RWPE1 (cell line): Measurements from ENCODE around the gene H1-8.
"Not testable (repeated sequence)": the region's sequence is repeated elsewhere in the genome, so short reads cannot be mapped to it uniquely, and the experiment has no call there.

Experiments used
- CTCF ChIA-PET: fragments of 350-600 bp; sonication (Branson Sonifier 250); formaldehyde crosslinking; extraction: SDS; loops from one replicate; lab custom pipeline; 2021; lab: Yijun Ruan, JAX
- POLR2A ChIA-PET: fragments of 400-600 bp; formaldehyde crosslinking; extraction: SDS; loops from one replicate; lab custom pipeline; 2020; ENCODE audit warnings: antibody characterized with exemption; ENCODE audit not compliant: low non-redundant PET; lab: Yijun Ruan, JAX
- DNase-seq: peaks from one replicate; pipeline ENCODE4 v3.0.0; 2012; ENCODE audit warnings: low spot score
- H3K27ac ChIP-seq: fragments of 450-650 bp; 2 replicates; pipeline ENCODE4 v1.5.1; 2017
- TF ChIP-seq, protein P1 (sequence below): fragments of 450-650 bp; conservative IDR thresholded peaks from 2 replicates; pipeline ENCODE4 v1.5.1; 2017; ENCODE audit warnings: low read depth, mild to moderate bottlenecking

Gene H1-8

DNA sequence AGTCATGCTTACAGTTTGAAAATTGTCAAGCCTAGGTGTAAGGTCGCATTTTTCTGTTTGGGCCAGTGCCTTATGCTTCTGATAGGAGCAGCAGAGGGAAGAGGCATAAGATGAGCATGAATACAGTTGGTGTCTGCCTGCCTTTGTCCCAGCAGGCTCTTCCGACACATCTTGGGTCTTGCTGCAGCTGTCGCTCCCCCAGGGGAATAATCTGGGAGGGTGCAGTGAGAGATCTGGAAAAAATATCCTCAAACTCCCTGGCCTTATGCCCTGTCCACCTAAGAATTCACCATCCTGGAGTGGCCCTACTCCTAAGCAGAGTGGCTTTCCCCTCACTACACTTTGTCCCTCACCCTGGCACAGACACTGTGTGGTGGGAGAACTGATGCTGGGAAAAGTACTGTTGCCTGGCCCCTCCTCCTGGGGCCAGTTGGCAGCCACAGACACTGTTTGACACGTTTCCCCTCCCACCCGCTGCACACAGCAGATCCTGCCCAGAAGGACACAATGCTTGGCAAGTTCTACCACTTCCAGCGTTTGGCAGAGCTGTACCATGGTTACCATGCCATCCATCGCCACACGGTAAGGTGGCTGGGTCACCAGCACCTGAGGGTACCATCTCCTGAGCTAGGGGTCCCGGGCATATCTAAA, 35.7 kb upstream of the H1-8 start:
- no peak overlapping the region for H3K27ac ChIP-seq
- ChIA-PET CTCF (no interaction called here), POLR2A (no interaction called here)
- DNase-seq = no peak
- TF ChIP-seq, protein P1, sequence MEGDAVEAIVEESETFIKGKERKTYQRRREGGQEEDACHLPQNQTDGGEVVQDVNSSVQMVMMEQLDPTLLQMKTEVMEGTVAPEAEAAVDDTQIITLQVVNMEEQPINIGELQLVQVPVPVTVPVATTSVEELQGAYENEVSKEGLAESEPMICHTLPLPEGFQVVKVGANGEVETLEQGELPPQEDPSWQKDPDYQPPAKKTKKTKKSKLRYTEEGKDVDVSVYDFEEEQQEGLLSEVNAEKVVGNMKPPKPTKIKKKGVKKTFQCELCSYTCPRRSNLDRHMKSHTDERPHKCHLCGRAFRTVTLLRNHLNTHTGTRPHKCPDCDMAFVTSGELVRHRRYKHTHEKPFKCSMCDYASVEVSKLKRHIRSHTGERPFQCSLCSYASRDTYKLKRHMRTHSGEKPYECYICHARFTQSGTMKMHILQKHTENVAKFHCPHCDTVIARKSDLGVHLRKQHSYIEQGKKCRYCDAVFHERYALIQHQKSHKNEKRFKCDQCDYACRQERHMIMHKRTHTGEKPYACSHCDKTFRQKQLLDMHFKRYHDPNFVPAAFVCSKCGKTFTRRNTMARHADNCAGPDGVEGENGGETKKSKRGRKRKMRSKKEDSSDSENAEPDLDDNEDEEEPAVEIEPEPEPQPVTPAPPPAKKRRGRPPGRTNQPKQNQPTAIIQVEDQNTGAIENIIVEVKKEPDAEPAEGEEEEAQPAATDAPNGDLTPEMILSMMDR = no peak

DNA sequence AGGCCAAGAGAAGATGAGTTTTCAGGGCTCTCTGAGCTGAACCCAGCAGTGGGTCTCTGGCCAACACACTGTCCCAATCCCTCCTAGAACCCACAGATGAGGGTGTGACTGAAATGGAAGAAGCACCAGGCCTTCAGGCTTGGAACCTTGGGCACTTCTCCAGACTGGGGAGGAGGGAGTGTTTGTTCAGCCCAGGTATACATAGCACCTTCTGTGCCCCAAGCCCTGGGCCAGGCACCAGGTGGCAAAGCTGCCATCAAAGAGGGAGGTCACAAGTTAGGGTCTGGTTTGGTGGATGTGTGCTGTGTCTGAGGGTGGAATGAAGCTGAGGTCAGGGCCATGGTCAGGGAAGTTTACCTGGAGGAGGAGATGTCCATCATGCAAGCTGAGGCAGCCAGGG, 30.4 kb upstream of the H1-8 start:
- no peak overlapping the region for H3K27ac ChIP-seq
- ChIA-PET CTCF (interaction anchor here (0.7 kb wide), 1 partner anchor 486 kb away, joined by 5 read pairs; no protein-coding TSS in a partner anchor), POLR2A (no interaction called here)
- TF ChIP-seq, protein P1 = no peak
- DNase-seq = no peak

DNA sequence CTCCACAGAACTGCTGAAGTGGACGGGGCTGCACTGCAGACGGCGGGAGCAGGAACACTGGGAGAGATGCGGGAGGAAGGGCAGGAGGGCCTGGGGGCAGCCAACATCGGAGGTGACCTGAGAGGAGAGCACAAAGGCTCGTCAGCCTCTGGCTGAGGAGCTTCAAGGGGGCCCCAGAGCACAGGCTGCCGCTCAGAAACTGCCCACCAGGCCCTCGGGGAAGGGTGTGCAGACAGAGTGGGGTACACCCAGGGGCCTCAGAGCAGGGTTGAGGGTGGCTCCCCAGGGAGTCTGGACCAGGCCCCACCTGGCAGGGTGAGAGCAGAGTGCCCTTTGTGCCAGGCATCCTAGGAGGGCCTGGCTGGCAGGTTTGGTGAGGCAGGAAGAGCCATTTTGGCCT, 29.3 kb upstream of the H1-8 start:
- POLR2A ChIA-PET = no interaction called here
- TF ChIP-seq, protein P1 = no peak
- DNase-seq = no peak
- H3K27ac ChIP-seq = no peak overlapping the region
- CTCF ChIA-PET = interaction anchor here (0.6 kb wide), 1 partner anchor 118 kb away, joined by 3 read pairs; no protein-coding TSS in a partner anchor

DNA sequence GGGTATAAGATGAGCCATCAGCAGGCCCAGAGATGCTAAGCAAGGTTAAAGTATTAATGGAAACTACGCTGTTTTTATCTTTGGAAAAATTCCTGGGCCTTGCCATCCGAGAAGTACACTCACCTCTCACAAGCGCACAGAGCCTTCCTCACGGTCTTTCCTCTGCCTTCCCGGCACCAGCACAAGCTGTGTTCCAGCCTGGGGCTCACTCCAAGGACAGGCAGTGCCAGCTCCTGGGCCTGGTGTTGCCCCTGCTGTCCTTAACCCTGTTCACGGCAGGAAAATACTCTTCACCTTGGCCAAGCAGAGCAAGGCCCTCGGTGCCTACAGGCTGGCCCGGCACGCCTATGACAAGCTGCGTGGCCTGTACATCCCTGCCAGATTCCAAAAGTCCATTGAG, 28.9 kb upstream of the H1-8 start:
- ChIA-PET CTCF (no interaction called here), POLR2A (no interaction called here)
- TF ChIP-seq, protein P1 = no peak
- no peak for DNase-seq
- no peak overlapping the region for H3K27ac ChIP-seq

DNA sequence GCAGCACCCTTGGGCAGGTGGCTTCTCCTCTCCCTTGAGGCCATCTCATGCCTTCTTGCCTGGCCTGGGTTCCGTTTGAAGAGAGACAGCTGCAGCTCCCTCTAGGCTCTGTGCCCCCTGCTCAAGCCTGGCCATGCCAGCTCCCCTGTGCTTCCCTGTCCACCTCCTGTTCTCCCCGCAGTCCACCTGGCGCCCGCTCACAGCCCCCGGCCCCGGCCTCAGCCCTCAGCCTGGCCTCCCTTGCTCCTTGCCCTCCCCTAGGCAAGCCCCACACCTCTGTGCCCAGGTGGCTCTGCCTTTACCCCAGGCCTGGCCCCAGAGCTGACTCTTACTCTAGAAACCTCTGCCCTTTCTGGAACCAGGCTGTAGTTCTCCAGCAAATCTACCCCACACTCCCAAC, 28.4 kb upstream of the H1-8 start:
- ChIA-PET POLR2A (no interaction called here), CTCF (no interaction called here)
- TF ChIP-seq, protein P1 = no peak
- DNase-seq = no peak
- 0 out of 2 replicates have a peak overlapping the region, but pooled peaks have one; percentile 10 for H3K27ac ChIP-seq

DNA sequence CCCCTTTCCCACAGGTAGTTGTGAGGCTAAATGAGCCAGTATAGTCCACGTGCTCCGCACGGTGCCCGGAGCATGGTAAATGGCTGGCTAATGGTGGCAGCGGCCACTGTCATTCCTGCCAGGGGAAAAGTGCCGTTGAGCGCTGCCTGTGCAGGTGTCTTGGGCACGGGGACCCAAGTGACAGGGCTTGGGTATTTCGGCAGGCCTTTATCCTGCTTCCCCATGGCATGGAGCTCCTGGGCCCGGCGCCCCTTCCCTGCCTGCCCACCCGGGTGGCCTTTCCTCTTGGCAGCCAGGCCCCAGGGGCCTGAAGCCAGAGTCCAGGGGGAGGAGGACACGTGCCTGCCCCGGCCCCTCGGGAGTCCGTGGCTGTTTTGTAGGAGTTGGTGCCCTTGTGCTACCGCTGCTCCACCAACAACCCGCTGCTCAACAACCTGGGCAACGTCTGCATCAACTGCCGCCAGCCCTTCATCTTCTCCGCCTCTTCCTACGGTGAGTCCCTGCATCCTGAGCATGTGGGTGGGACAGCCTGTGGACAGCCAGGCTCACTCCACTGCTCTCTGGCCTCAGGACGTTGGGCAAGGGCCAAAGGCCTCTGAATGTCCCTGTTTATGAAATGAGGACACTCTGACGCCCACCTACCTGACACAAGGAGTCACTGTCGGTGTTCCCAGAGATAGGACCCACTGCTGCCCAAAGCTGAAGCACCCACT, 27.7 kb upstream of the H1-8 start:
- CTCF ChIA-PET, POLR2A ChIA-PET, DNase-seq: not testable (repeated sequence)
- H3K27ac ChIP-seq = 0 out of 2 replicates have a peak overlapping the region, but pooled peaks have one; percentile 10

DNA sequence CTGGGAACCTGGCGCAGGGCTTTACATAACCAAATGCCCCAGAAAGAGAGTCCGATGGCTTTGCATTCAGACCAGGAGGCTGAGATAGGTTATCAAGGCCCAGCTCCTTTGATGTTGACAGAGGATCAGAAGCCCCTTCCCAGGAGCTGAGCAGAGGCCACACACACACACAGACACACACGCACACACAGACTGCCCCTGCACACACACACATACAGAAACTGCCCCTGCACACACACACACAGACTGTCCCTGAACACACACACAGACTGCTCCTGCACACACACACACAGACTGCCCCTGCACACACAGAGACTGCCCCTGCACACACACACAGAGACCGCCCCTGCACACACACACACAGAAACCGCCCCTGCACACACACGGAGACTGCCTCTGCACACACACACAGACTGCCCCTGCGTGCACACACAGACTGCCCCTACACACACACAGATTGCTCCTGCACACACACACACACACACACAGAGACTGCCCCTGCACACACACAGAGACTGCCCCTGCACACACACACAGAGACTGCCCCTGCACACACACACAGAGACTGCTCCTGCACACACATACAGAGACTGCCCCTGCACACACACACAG, 27.0 kb upstream of the H1-8 start:
- CTCF ChIA-PET, DNase-seq, H3K27ac ChIP-seq, POLR2A ChIA-PET: not testable (repeated sequence)
